ENCODE data around the gene KCNQ1. TPM values are rescaled to one million over a fixed set of nuclear protein-coding genes. Genes with fewer than 3 reads are reported as not detected.

The KCNQ1 gene
- total RNA-seq, 1 donor from 2014 or later: 6.4 TPM

- H3K27me3 Mint-ChIP-seq: no peaks in the 10 kb centered on the region
- no peaks in the 10 kb centered on the region for H3K9me3 Mint-ChIP-seq
- no peaks in the 10 kb centered on the region for H3K36me3 Mint-ChIP-seq (ENCODE audit: low read depth)
- H3K4me1 Mint-ChIP-seq: no peaks in the 10 kb centered on the region
- no peak overlapping the region for H3K4me3 Mint-ChIP-seq
- intact Hi-C loops (cut with micrococcal nuclease): no loop called here
- no peak for DNase-seq
- H3K27ac Mint-ChIP-seq: no peak overlapping the region
Observed at GRCh38 chr11:2747248-2748027, 302.6 kb downstream of the KCNQ1 start.

DNA sequence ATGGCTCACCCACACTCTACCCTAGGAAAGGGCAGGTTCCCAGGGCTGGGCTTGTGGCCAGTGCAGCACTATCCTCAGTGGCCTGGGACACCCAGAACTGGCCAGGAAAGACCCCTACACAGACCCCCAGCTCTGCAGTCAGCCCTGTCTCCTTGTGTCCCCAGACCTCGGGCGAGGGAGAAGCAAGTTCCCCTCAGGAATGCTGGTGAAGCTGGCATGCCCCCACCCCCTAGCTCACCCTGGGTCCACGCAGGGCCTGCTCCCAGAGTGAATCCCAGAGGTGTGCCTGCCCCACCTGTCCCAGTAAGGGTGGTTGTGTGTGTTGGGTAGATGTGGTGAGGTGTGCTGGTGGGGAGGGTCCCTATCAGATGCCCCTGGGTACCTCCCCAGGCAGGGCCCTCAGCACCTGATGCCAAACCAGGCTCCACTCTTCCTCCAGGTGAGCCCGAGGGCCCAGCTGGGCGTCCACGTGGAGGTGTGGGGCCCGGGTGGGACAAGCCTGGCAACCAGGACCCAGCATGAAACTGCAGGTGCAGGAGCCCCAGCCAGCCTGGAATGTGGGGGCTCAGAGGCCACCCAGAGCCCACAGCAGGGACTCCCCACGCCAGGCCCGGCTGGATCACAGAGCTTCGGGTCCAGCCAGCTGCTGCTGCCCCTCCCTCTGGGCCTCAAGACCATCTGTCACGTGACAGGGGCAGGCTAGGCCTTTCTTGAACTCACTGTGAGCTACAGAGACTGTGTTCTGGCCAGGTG lies 303.4 kb downstream of the KCNQ1 start:
- Mint-ChIP-seq H3K27ac (no peak overlapping the region), H3K4me3 (no peak overlapping the region), H3K36me3 (ENCODE audit: low read depth) (no peaks in the 10 kb centered on the region), H3K4me1 (no peaks in the 10 kb centered on the region), H3K9me3 (no peaks in the 10 kb centered on the region), H3K27me3 (no peaks in the 10 kb centered on the region)
- no peak for DNase-seq
- intact Hi-C loops (cut with micrococcal nuclease): no loop called here

DNA sequence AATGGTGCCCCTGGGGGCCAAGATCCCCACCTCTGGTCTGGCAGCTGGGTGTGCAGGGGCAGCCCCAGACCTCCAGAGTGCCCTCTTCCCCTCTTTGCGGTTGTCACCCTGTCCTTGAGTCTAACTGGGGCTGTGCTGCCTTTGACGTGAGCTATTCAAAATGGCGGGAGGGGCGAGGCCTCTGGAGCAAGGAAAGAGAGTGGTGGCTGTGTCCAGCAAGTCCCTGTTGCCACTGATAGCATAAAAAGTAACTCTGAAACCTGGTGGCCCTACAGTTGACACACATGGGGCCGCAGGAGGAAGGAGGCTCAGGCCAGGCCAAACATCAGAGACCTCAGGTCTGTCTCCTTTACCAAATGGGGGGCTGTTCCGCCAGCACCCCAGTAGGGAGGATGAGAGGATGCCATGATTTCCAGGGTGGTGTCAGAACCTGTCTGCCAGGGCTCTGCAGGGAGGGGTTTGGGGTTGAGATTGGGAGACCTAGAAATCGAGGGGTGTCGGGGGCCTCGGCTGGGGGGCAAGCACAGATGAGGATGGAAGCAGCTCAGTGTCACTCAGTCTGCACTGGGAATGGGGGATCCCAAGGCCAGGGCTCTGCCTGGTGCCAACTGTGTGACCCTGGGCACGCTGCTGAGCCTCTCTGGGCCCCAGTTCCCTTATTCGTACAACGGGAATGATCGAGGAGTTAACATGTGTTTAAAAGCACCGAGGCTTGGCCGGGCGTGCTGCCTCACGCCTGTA lies 304.2 kb downstream of the KCNQ1 start:
- no peaks in the 10 kb centered on the region for H3K27me3 Mint-ChIP-seq
- no peaks in the 10 kb centered on the region for H3K36me3 Mint-ChIP-seq (ENCODE audit: low read depth)
- DNase-seq: no peak
- no peaks in the 10 kb centered on the region for H3K9me3 Mint-ChIP-seq
- H3K27ac Mint-ChIP-seq: no peak overlapping the region
- no peaks in the 10 kb centered on the region for H3K4me1 Mint-ChIP-seq
- intact Hi-C loops (cut with micrococcal nuclease): no loop called here
- H3K4me3 Mint-ChIP-seq: no peak overlapping the region

- Mint-ChIP-seq H3K9me3 (no peaks in the 10 kb centered on the region), H3K4me1 (no peaks in the 10 kb centered on the region), H3K27me3 (no peaks in the 10 kb centered on the region), H3K27ac (no peak overlapping the region), H3K36me3 (ENCODE audit: low read depth) (no peaks in the 10 kb centered on the region), H3K4me3 (no peak overlapping the region)
- intact Hi-C loops (cut with micrococcal nuclease): no loop called here
- no peak for DNase-seq
Observed at GRCh38 chr11:2750101-2750681, 305.4 kb downstream of the KCNQ1 start.

DNA sequence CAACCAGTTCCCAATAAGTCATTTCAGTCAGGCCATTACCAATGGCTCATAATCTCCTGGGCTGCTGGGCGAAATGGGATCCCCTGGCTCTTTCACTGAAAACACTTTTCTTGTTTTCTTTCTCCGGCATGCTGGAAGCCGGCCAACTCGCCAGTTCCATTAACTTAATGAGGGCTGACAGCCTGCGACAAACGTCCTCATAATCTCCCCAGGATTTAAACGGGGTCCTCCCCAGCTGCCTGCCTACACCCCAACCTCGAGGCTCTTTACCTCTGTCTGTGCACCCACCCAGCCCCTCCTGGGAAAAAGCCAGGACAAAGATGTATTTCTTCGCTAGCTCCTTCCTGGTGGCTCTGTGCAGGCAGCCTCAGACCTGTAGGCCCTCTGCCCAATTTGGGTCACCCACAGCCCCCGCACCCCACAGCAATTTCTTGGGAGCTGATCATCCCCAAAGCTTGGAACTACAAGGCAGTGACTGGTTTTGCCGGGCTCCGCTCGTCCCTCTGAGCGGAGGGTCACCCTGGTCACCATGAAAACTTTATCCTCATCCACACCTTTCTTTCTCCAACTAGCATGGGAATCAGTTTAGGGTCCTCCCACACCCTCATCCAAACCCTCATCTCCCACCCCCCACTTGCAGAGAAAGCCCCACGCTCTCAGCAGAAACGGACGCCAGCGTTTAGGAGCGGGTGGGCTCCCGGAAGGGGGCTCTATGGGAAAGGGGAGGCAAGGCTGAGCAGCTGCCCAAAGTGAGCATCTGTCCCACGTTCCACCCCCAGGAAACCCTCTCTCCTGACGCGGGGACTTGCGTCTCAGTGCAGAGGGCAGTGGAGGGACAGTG lies 306.1 kb downstream of the KCNQ1 start:
- no peaks in the 10 kb centered on the region for H3K9me3 Mint-ChIP-seq
- intact Hi-C loops (cut with micrococcal nuclease): no loop called here
- H3K36me3 Mint-ChIP-seq (ENCODE audit: low read depth): no peaks in the 10 kb centered on the region

GRCh38 chr11:2751523-2752203 lies 306.9 kb downstream of the KCNQ1 start:
- Mint-ChIP-seq H3K36me3 (ENCODE audit: low read depth) (no peaks in the 10 kb centered on the region), H3K4me1 (no peaks in the 10 kb centered on the region), H3K4me3 (no peak overlapping the region), H3K27ac (no peak overlapping the region), H3K9me3 (no peaks in the 10 kb centered on the region), H3K27me3 (no peaks in the 10 kb centered on the region)
- no peak for DNase-seq
- intact Hi-C loops (cut with micrococcal nuclease): no loop called here

More for the DNA sequence above, 306.1 kb downstream of the KCNQ1 start:
- Mint-ChIP-seq H3K4me3 (no peak overlapping the region), H3K27ac (no peak overlapping the region), H3K4me1 (no peaks in the 10 kb centered on the region), H3K27me3 (no peaks in the 10 kb centered on the region)
- no peak for DNase-seq

GRCh38 chr11:2752204-2752770 lies 307.5 kb downstream of the KCNQ1 start:
- Mint-ChIP-seq H3K27me3 (no peaks in the 10 kb centered on the region), H3K36me3 (ENCODE audit: low read depth) (no peaks in the 10 kb centered on the region), H3K9me3 (no peaks in the 10 kb centered on the region), H3K4me3 (no peak overlapping the region), H3K4me1 (no peaks in the 10 kb centered on the region), H3K27ac (no peak overlapping the region)
- intact Hi-C loops (cut with micrococcal nuclease): no loop called here
- DNase-seq: no peak

- no peaks in the 10 kb centered on the region for H3K36me3 Mint-ChIP-seq (ENCODE audit: low read depth)
- no peak for DNase-seq
- intact Hi-C loops (cut with micrococcal nuclease): no loop called here
- H3K4me3 Mint-ChIP-seq: no peak overlapping the region
- H3K9me3 Mint-ChIP-seq: no peaks in the 10 kb centered on the region
- H3K27me3 Mint-ChIP-seq: no peaks in the 10 kb centered on the region
- H3K27ac Mint-ChIP-seq: no peak overlapping the region
- H3K4me1 Mint-ChIP-seq: no peaks in the 10 kb centered on the region
Observed at GRCh38 chr11:2752923-2753322, 308.1 kb downstream of the KCNQ1 start.

GRCh38 chr11:2754008-2754407 lies 309.2 kb downstream of the KCNQ1 start:
- DNase-seq: no peak
- no peaks in the 10 kb centered on the region for H3K9me3 Mint-ChIP-seq
- no peaks in the 10 kb centered on the region for H3K27me3 Mint-ChIP-seq
- no peaks in the 10 kb centered on the region for H3K36me3 Mint-ChIP-seq (ENCODE audit: low read depth)
- intact Hi-C loops (cut with micrococcal nuclease): no loop called here
- H3K4me1 Mint-ChIP-seq: no peaks in the 10 kb centered on the region
- no peak overlapping the region for H3K27ac Mint-ChIP-seq
- H3K4me3 Mint-ChIP-seq: no peak overlapping the region

DNA sequence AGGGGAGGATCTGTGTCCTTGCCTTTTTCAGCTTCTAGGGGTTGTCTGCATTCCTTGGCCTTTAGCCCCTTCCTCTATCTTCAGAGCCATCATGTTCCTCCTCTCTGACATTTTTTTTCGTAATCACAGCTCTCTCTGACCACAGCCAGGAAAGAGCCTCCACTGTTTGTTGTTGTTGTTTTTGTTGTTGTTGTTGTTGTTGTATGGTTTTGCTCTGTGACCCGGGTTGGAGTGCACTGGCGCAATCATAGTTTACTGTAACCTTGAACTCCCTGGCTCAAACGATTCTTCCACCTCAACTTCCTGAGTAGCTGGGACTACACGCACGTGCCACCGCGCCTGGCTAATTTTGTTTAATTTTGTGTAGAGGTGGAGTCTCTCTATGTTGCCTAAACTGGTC lies 310.3 kb downstream of the KCNQ1 start:
- Mint-ChIP-seq H3K9me3 (no peaks in the 10 kb centered on the region), H3K36me3 (ENCODE audit: low read depth) (no peaks in the 10 kb centered on the region), H3K4me3 (no peak overlapping the region), H3K4me1 (no peaks in the 10 kb centered on the region), H3K27me3 (no peaks in the 10 kb centered on the region), H3K27ac (no peak overlapping the region)
- intact Hi-C loops (cut with micrococcal nuclease): no loop called here
- no peak for DNase-seq

- Mint-ChIP-seq H3K27ac (no peak overlapping the region), H3K27me3 (no peaks in the 10 kb centered on the region), H3K4me3 (no peak overlapping the region), H3K4me1 (no peaks in the 10 kb centered on the region), H3K36me3 (ENCODE audit: low read depth) (no peaks in the 10 kb centered on the region), H3K9me3 (no peaks in the 10 kb centered on the region)
- intact Hi-C loops (cut with micrococcal nuclease): no loop called here
- DNase-seq: no peak
Observed at GRCh38 chr11:2758751-2759150, 313.9 kb downstream of the KCNQ1 start.

DNA sequence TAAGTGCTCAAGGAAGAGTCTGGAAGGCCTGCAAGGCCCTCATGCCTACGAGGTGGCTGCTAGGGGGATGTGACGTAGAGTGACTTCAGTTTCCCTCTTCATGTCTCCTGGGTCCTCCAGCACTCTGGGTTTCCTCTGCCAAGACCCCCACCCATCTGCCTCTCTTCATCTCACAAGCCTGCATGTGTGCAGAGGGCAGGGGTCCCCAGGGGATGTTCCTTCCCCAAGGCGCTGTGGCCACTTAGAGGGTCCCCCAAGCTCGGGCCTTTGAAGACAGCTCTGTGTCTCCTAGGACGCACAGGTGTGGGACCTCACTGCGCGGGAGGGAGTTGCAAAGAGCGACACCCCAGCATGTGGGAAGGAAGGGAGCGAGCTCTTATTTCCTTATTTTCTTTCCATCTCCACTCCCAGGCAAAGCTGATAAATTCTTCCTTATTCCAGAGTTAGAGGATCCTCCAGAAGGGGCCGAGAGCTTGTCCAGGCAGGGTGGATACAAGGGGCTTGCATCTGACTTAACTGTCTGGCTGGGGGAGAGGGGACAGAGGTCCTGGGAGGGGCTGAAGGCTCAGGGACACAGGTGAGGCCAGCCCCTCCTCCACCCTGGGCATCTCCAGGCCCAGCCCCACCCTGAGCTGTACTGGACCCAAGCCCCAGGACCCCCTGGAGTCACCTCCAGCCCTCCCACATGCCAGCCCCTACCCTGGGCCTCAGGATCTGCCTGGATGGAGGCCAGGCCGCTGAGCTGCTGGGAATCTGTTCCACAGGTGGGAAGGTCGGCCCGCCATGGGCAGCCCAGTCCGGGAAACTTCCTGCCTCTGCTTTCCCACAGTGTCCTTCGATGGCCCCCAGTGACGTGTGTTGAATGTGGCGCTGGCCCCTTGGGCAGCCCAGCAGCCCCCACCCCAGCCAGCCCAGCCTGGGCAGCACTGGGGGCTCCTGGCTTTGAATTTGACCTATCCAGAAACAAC lies 314.7 kb downstream of the KCNQ1 start:
- Mint-ChIP-seq H3K27ac (no peak overlapping the region), H3K36me3 (ENCODE audit: low read depth) (no peaks in the 10 kb centered on the region), H3K27me3 (no peaks in the 10 kb centered on the region), H3K4me3 (no peak overlapping the region), H3K9me3 (no peaks in the 10 kb centered on the region), H3K4me1 (no peaks in the 10 kb centered on the region)
- intact Hi-C loops (cut with micrococcal nuclease): no loop called here
- no peak for DNase-seq
